ENCODE results near the gene PNPLA1.
A peak's percentile ranks its signal among the peaks of the same experiment; 100 is the strongest.

GRCh38 chr6:36340618-36341454 is 71.0 kb downstream of the PNPLA1 start:
- TF ChIP-seq CTCF (IDR thresholded peaks at IDR 0.05), result peak; percentile 71 to 91 (median 78)
- no peak for TF ChIP-seq POLR2A (IDR thresholded peaks at IDR 0.05)
